Measurements from ENCODE around the gene SDHAF2. TPM values are rescaled to one million over a fixed set of nuclear protein-coding genes. Genes with fewer than 3 reads are reported as not detected.

SDHAF2 gene
- total and polyA plus RNA-seq, 4 donors = 25.5 to 46.9 (median 30.2) TPM

DNA sequence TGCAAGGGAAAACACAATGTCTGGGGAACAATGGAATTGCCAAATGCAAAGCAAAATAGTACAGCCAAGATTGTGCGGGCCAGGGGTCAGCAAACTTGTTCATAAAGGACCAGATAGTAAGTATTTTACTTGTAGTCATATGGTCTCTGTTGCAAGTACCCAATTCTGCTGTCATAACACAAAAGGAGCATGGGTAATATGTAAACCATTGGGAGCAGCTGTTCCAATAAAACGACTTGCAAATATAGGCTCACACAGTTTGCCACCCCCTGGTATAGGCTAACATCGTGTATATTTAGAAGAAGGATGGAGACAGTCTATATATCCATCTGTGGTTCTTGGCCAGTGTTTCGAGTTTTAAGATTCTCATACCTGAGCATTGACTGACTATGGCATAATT lies 15.6 kb downstream of the SDHAF2 start (continued):
- TF ChIP-seq, protein P1, sequence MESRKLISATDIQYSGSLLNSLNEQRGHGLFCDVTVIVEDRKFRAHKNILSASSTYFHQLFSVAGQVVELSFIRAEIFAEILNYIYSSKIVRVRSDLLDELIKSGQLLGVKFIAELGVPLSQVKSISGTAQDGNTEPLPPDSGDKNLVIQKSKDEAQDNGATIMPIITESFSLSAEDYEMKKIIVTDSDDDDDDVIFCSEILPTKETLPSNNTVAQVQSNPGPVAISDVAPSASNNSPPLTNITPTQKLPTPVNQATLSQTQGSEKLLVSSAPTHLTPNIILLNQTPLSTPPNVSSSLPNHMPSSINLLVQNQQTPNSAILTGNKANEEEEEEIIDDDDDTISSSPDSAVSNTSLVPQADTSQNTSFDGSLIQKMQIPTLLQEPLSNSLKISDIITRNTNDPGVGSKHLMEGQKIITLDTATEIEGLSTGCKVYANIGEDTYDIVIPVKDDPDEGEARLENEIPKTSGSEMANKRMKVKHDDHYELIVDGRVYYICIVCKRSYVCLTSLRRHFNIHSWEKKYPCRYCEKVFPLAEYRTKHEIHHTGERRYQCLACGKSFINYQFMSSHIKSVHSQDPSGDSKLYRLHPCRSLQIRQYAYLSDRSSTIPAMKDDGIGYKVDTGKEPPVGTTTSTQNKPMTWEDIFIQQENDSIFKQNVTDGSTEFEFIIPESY (IDR thresholded peaks at IDR 0.05) = no peak
- TF ChIP-seq HNF4G (IDR thresholded peaks at IDR 0.05) (no peak), NR2F2 (IDR thresholded peaks at IDR 0.05) (no peak)

GRCh38 chr11:61446211-61446651 lies 16.3 kb downstream of the SDHAF2 start:
- WGBS = 45% methylated on average over 7 of the region's 7 CpGs
- Histone ChIP-seq H3K9ac (ENCODE audit: low read depth in 1 of 2, low read length in 2 of 2) (no peak overlapping the region), H3K27ac (ENCODE audit: low read depth in 1 of 2, low read length in 2 of 2) (no peak overlapping the region), H3K4me3 (ENCODE audit: low read depth in 1 of 3, low read length in 3 of 3) (no peak overlapping the region), H3K9me3 (ENCODE audit: control insufficient read depth in 4 of 4, low read length in 3 of 4) (no peaks in the 10 kb centered on the region), H3K4me1 (ENCODE audit: control insufficient read depth in 4 of 4, insufficient read depth in 4 of 4, low read length in 3 of 4) (no peaks in the 10 kb centered on the region), H3K27me3 (ENCODE audit: control insufficient read depth in 4 of 4, insufficient read depth in 4 of 4, low read length in 3 of 4) (no peaks in the 10 kb centered on the region), H3K36me3 (ENCODE audit: control insufficient read depth in 4 of 4, insufficient read depth in 3 of 4, low read depth in 1 of 4, low read length in 3 of 4) (peaks cover 5 to 37% (median 31%) of the 10 kb centered on the region in 4 donors)
- DNase-seq (ENCODE audit: low spot score) = peak; percentile 76
- TF ChIP-seq RAD21 (IDR thresholded peaks at IDR 0.05) (peak; percentile 83 to 89), GABPA (IDR thresholded peaks at IDR 0.05 in 1 of 2, conservative IDR thresholded peaks at IDR 0.05 in 1 of 2) (no peak), YY1 (IDR thresholded peaks at IDR 0.05) (no peak), HNF4G (IDR thresholded peaks at IDR 0.05) (no peak), JUND (IDR thresholded peaks at IDR 0.05) (no peak), HNF4A (conservative IDR thresholded peaks at IDR 0.05) (no peak), EGR1 (IDR thresholded peaks at IDR 0.05; ENCODE audit: low read depth in 2 of 2) (no peak), FOXA2 (IDR thresholded peaks at IDR 0.05) (no peak), CTCF (IDR thresholded peaks at IDR 0.05; ENCODE audit: low read depth, low read length, missing input control) (peak; percentile 75), RXRA (IDR thresholded peaks at IDR 0.05) (peak in 1 of 2 donors; percentile 44)
- TF ChIP-seq, protein P1 (IDR thresholded peaks at IDR 0.05) = no peak
- TF ChIP-seq, protein P2, sequence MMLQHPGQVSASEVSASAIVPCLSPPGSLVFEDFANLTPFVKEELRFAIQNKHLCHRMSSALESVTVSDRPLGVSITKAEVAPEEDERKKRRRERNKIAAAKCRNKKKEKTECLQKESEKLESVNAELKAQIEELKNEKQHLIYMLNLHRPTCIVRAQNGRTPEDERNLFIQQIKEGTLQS (IDR thresholded peaks at IDR 0.05) = peak; percentile 27
